ENCODE measurements around the gene ZNF804A.

DNA sequence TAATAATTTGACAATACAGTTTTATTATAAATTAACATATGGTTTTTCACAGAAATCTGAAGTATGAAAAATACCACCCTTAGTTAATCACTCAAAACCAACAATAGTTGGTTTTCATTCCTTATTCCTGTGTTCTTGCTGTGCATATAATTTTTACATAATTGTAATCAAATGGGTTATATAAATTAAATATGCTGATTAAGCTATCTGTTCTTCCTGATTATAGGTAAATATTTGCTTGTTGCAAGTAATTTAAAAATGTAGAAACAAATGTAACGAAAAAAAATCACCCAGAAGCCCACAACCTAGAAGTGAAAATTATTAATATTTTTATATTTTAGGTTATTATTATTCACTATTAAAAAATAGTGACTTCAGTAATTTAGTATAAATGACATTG is 98.3 kb downstream of the ZNF804A start:
- TF ChIP-seq POLR2AphosphoS5 (IDR thresholded peaks at IDR 0.05) (no peak), EP300 (IDR thresholded peaks at IDR 0.05) (no peak)
